GM18505 (cell line): ENCODE measurements around the gene CR1.
"Not testable (repeated sequence)": the region's sequence is repeated elsewhere in the genome, so short reads cannot be mapped to it uniquely, and the experiment has no call there.

Experiments used
- ATAC-seq: cut with Tn5 transposase; IDR thresholded peaks from one replicate; pipeline ENCODE4 v1.9.1; 2021; ENCODE audit not compliant: unreplicated experiment
- POLR2A ChIP-seq: IDR thresholded peaks from 4 replicates; pipeline ENCODE4 v1.6.1; 2011; ENCODE audit warnings: borderline replicate concordance; ENCODE audit not compliant: insufficient read depth, insufficient read length; ENCODE audit errors: extremely low read depth

CR1 gene

GRCh38 chr1:207581496-207582153, 85.7 kb downstream of the CR1 start:
- no peak for ATAC-seq
- TF ChIP-seq POLR2A: no peak

DNA sequence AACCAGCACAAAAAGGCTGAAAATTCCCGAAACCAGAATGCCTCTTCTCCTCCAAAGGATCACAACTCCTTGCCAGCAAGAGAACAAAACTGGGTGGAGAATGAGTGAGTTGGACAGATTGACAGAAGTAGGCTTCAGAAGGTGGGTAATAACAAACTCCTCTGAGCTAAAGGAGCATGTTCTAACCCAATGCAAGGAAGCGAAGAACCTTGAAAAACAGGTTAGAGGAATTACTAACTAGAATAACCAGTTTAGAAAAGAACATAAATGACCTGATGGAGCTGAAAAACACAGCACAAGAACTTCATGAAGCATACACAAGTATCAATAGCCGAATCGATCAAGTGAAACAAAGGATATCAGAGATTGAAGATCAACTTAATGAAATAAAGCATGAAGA, 93.5 kb downstream of the CR1 start:
- ATAC-seq: not testable (repeated sequence)

DNA sequence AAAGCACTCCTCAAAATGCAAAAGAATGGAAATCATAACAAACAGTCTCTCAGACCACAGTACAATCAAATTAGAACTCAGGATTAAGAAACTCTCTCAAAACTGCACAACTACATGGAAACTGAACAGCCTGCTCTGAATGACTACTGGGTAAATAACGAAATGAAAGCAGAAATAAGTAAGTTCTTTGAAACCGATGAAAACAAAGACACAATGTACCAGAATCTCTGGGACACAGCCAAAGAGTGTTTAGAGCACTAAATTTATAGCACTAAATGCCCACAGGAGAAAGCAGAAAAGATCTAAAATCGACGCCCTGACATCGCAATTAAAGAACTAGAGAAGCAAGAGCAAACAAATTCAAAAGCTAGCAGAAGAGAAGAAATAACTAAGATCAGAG, 95.2 kb downstream of the CR1 start:
- not testable (repeated sequence) for ATAC-seq

DNA sequence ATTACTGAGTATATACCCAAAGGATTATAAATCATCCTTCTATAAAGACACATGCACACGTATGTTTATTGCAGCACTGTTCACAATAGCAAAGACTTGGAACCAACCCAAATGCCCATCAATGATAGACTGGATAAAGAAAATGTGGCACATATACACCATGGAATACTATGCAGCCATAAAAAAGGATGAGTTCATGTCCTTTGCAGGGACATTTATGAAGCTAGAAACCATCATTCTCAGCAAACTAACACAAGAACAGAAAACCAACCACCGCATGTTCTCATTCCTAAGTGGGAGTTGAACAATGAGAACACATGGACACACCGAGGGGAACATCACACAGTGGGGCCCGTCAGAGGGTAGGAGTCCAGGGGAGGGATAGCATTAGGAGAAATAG, 98.1 kb downstream of the CR1 start:
- not testable (repeated sequence) for ATAC-seq

DNA sequence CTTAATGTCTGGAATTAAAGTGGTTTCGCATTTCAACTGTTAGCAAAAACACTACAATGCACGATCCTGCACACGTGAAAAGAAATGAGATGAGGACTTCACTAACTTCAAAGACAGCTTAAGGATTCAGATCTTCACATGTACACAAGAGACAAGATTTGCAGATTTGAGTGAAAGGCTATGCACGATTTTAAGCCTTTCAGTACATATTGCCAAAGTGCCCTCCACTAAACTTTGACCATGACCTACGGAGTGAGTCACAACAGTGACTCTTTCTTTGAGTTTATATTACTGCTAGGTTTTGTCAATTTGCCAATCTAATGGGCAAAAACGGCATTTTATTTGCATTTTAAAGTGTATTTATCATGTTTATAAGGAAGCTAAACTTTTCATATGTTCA, 107.8 kb downstream of the CR1 start:
- TF ChIP-seq POLR2A: no peak
- no peak for ATAC-seq

DNA sequence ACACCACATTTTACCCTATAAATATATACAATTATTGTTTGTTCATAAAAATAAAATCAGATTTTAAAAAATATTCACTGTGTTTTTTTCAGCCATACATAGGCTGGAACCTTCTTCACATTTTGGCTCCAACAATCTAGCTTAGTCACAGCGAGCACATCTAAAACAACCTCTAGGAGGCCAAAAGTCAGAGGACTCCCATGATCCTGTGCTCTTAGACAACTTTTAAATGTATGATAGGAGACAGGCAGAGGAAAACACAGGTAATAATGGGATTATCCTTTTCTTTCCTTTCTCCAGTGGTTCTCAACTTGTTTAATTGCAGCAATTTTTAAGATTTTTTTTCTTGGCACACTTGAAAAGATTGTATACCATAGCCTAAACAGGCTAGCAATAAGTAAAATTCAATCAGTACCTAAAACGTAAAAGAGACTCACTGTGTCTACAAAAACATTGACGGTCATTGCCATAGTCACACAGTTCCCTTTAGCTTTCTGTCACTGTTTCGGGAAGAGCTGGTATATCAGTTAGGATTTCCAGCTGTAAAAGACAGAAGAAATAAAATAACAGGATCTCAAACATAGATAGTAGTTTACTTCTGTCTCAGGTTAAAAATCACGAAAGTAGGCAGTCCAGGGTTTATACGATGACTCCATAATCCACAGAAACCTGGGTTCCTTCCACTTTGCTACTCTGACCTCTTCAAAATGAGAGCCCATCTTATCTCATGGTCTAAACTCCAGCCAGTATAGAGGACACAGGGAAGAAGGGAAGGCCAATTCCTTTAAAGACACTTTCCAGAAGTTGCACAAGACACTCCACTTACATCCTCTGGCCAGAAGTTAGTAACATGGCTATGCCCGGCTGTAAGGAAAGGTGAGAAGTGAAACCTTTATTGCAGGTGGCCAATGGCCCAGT, 109.7 kb downstream of the CR1 start:
- TF ChIP-seq POLR2A: no peak

DNA sequence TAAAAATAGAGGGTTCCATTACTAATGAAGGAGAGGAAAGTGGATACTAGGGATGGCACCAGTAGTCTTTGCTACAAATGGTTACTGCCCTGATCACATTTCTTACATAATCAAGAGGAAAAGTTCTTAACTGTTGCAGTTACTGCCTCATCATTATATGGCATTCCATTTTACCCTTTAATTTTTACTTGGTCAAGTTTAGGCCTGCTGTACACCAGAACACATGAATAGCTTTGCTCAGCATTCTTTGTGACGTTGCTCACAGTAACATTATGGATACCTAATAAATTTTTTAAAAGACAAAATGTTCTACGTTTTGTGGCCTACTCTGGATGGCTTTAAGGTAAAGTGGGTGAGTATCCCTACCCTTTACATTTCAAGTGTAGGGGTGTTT, 110.4 kb downstream of the CR1 start:
- ATAC-seq: no peak
- TF ChIP-seq POLR2A: no peak

More for the DNA sequence above, 109.7 kb downstream of the CR1 start:
- ATAC-seq: no peak

- TF ChIP-seq POLR2A: no peak
- no peak for ATAC-seq
Measured at GRCh38 chr1:207612762-207613161, 116.8 kb downstream of the CR1 start.

- ATAC-seq: peak; percentile 86
Measured at GRCh38 chr1:207619871-207620542, 124.0 kb downstream of the CR1 start.

GRCh38 chr1:207620543-207620893, 124.6 kb downstream of the CR1 start:
- no peak for ATAC-seq
- no peak for TF ChIP-seq POLR2A

More at GRCh38 chr1:207619871-207620542, 124.0 kb downstream of the CR1 start:
- TF ChIP-seq POLR2A: no peak

- not testable (repeated sequence) for ATAC-seq
Measured at GRCh38 chr1:207625504-207626071, 129.6 kb downstream of the CR1 start.

GRCh38 chr1:207626972-207627337, 131.0 kb downstream of the CR1 start:
- no peak for ATAC-seq
- no peak for TF ChIP-seq POLR2A

DNA sequence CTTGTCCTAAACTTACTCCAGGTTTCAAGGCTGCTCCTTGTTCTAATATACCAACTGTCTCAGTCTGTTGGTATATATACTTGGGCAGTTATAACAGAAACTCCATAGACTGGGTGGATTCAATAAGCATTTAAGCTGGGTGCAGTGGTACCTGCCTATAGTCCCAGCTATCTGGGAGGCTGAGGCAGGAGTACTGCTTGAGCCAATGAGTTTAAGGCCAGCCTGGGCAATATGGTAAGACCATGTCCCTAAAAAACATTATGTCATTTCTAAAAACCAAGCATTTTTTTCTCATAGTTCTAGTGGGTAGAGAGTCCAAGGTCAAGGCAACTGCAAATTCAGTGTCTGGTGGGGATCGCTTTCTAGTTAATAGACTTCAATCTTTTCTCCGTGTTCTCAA, 131.5 kb downstream of the CR1 start:
- TF ChIP-seq POLR2A: no peak
- no peak for ATAC-seq

GRCh38 chr1:207628776-207629175, 132.8 kb downstream of the CR1 start:
- no peak for TF ChIP-seq POLR2A
- ATAC-seq: no peak
